Hepatocyte (in vitro differentiated cells): Measurements from ENCODE around the gene MTFR1L. TPM values are rescaled to one million over a fixed set of nuclear protein-coding genes. Genes with fewer than 3 reads are reported as not detected.

ENCODE experiments used
- DNase-seq: peaks from one replicate; pipeline ENCODE4 v3.0.0-alpha.2; 2016; ENCODE audit warnings: low spot score
- H2AFZ ChIP-seq: fragments of 200-600 bp; sonication (generic); 2 replicates; pipeline ENCODE4 v1.6.0; 2016; ENCODE audit warnings: antibody characterized with exemption, mild to moderate bottlenecking
- H3K27ac ChIP-seq: fragments of 200-600 bp; sonication (generic); 2 replicates; pipeline ENCODE4 v1.5.1; 2016; ENCODE audit warnings: mild to moderate bottlenecking
- H3K27me3 ChIP-seq: fragments of 200-600 bp; sonication (generic); 2 replicates; pipeline ENCODE4 v1.6.1; 2016
- H3K36me3 ChIP-seq: fragments of 200-600 bp; sonication (generic); replicated peaks from 2 replicates; pipeline ENCODE4 v1.5.1; 2016; ENCODE audit warnings: low read depth; ENCODE audit not compliant: insufficient read depth
- H3K4me1 ChIP-seq: fragments of 200-600 bp; sonication (generic); 2 replicates; pipeline ENCODE4 v1.5.1; 2016; ENCODE audit warnings: mild to moderate bottlenecking, moderate library complexity; ENCODE audit not compliant: insufficient read depth
- H3K4me2 ChIP-seq: fragments of 200-600 bp; sonication (generic); 2 replicates; pipeline ENCODE4 v1.6.0; 2016
- H3K4me3 ChIP-seq: fragments of 200-600 bp; sonication (generic); 2 replicates; pipeline ENCODE4 v1.5.1; 2016; ENCODE audit warnings: mild to moderate bottlenecking
- H3K79me2 ChIP-seq: fragments of 200-600 bp; sonication (generic); 2 replicates; pipeline ENCODE4 v1.6.0; 2017; ENCODE audit warnings: mild to moderate bottlenecking
- H3K9me2 ChIP-seq: fragments of 200-600 bp; sonication (generic); replicated peaks from 2 replicates; pipeline ENCODE4 v1.6.0; 2017; ENCODE audit warnings: mild to moderate bottlenecking; ENCODE audit not compliant: insufficient read depth
- H3K9me3 ChIP-seq: fragments of 200-600 bp; sonication (generic); 2 replicates; pipeline ENCODE4 v1.5.1; 2016; ENCODE audit warnings: low read depth, mild to moderate bottlenecking
- H4K20me1 ChIP-seq: fragments of 200-600 bp; sonication (generic); 2 replicates; pipeline ENCODE4 v1.6.0; 2016; ENCODE audit warnings: mild to moderate bottlenecking; ENCODE audit not compliant: insufficient read depth, poor library complexity, severe bottlenecking
- EZH2 ChIP-seq: fragments of 200-600 bp; sonication (generic); IDR thresholded peaks from 2 replicates; pipeline ENCODE4 v1.6.1; 2016; ENCODE audit warnings: antibody characterized with exemption, mild to moderate bottlenecking, borderline replicate concordance
- EZH2phosphoT487 ChIP-seq: fragments of 200-600 bp; sonication (generic); IDR thresholded peaks from one replicate; pipeline ENCODE4 v1.6.1; 2018; ENCODE audit warnings: antibody characterized with exemption, mild to moderate bottlenecking, low read depth, moderate library complexity; ENCODE audit not compliant: unreplicated experiment, severe bottlenecking
- WGBS: methylation state at CpG from one replicate; pipeline ENCODE4 v1.1.6; 2016; ENCODE audit warnings: low lambda C conversion rate; ENCODE audit errors: missing lambda C conversion rate; 5-methylcytosine and 5-hydroxymethylcytosine counted together
- polyA plus RNA-seq: library from polyadenylated mRNA; unstranded; fragments of >200 nt; fragmentation: Nextera tagmentation; extraction: Ambion mirVana; gene quantifications from 2 replicates; pipeline ENCODE4 v1.2.1, GENCODE V29; 2016
- total RNA-seq: library from RNA; depleted of rRNA; stranded (reverse); fragments of >200 nt; gene quantifications from 2 replicates; pipeline ENCODE4 v1.2.3, GENCODE V29; 2014
- TF ChIP-seq, protein P1 (sequence below): fragments of 200-600 bp; sonication (generic); IDR thresholded peaks from 2 replicates; pipeline ENCODE4 v1.5.1; 2016; ENCODE audit warnings: antibody characterized with exemption, mild to moderate bottlenecking; ENCODE audit not compliant: poor library complexity

Gene MTFR1L
- total and polyA plus RNA-seq, 2 experiments from 2014 or later, result 62.6 to 103 TPM

GRCh38 chr1:25816112-25816718 lies 3.5 kb upstream of the MTFR1L start:
- no peak overlapping the region for H3K4me3 ChIP-seq
- H3K4me1 ChIP-seq, result peaks cover 19% of the 10 kb centered on the region
- H3K79me2 ChIP-seq, result peaks cover 11% of the 10 kb centered on the region
- H3K4me2 ChIP-seq, result no peak overlapping the region
- no peaks in the 10 kb centered on the region for H3K9me2 ChIP-seq
- no peak for TF ChIP-seq EZH2
- TF ChIP-seq, protein P1, sequence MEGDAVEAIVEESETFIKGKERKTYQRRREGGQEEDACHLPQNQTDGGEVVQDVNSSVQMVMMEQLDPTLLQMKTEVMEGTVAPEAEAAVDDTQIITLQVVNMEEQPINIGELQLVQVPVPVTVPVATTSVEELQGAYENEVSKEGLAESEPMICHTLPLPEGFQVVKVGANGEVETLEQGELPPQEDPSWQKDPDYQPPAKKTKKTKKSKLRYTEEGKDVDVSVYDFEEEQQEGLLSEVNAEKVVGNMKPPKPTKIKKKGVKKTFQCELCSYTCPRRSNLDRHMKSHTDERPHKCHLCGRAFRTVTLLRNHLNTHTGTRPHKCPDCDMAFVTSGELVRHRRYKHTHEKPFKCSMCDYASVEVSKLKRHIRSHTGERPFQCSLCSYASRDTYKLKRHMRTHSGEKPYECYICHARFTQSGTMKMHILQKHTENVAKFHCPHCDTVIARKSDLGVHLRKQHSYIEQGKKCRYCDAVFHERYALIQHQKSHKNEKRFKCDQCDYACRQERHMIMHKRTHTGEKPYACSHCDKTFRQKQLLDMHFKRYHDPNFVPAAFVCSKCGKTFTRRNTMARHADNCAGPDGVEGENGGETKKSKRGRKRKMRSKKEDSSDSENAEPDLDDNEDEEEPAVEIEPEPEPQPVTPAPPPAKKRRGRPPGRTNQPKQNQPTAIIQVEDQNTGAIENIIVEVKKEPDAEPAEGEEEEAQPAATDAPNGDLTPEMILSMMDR, result no peak
- TF ChIP-seq EZH2phosphoT487, result no peak
- WGBS, result 92% methylated on average over 15 of the region's 15 CpGs
- peaks cover 5% of the 10 kb centered on the region for H4K20me1 ChIP-seq
- no peak for DNase-seq
- no peaks in the 10 kb centered on the region for H3K36me3 ChIP-seq
- H3K27ac ChIP-seq, result no peak overlapping the region
- H3K27me3 ChIP-seq, result no peaks in the 10 kb centered on the region
- H2AFZ ChIP-seq, result no peak overlapping the region
- H3K9me3 ChIP-seq, result no peaks in the 10 kb centered on the region

DNA sequence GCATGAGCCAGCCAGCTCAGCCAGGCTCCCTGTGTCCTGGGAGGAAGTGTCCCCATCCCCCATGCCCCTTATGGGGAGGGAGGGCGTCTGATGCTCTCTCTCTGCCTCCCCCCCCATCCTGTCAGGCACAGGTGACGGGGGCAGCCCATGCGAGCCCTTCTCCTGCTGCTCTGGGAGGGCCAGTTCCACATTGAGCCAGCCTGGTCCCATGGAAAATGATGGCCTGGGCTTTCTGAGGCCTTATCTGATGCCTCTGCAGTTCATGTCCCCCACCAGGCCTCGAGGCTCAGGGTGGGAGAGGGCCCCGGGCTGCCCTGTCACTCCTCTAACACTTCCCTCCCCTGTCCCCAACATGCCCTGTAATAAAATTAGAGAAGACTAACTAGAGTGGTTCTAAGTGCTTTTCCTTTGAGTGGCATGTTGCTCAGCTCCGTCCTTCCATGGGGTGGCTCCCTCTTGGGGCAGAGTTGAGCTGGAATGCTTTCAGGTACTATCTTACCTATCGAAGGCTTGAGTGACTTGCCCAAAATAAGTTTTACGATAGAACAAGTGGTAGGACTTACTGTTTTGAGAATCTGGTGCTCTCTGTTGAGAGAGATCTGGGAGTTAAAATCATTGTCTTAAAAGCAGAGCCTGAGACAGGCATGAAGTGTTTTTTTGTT lies 1.8 kb upstream of the MTFR1L start:
- H3K9me3 ChIP-seq, result no peaks in the 10 kb centered on the region
- peak; percentile 55 for DNase-seq
- H3K27me3 ChIP-seq, result no peaks in the 10 kb centered on the region
- H4K20me1 ChIP-seq, result peaks cover 12% of the 10 kb centered on the region
- H3K36me3 ChIP-seq, result no peaks in the 10 kb centered on the region
- peak overlapping the region; percentile 93 for H3K4me2 ChIP-seq
- no peak overlapping the region for H3K4me3 ChIP-seq
- peaks cover 21% of the 10 kb centered on the region for H3K4me1 ChIP-seq
- H3K79me2 ChIP-seq, result peaks cover 27% of the 10 kb centered on the region
- no peak overlapping the region for H2AFZ ChIP-seq
- H3K27ac ChIP-seq, result peak overlapping the region; percentile 90
- no peaks in the 10 kb centered on the region for H3K9me2 ChIP-seq
- no peak for TF ChIP-seq EZH2phosphoT487
- TF ChIP-seq, protein P1, result peak; percentile 35
- 42% methylated on average over 8 of the region's 8 CpGs for WGBS

- Histone ChIP-seq H2AFZ (no peak overlapping the region), H4K20me1 (peaks cover 12% of the 10 kb centered on the region), H3K4me1 (peaks cover 21% of the 10 kb centered on the region), H3K27me3 (no peaks in the 10 kb centered on the region), H3K4me2 (peak overlapping the region; percentile 93), H3K27ac (peak overlapping the region; percentile 90), H3K36me3 (no peaks in the 10 kb centered on the region), H3K79me2 (peaks cover 33% of the 10 kb centered on the region), H3K9me2 (no peaks in the 10 kb centered on the region), H3K4me3 (no peak overlapping the region), H3K9me3 (no peaks in the 10 kb centered on the region)
- no peak for TF ChIP-seq EZH2phosphoT487
- TF ChIP-seq, protein P1, result no peak
- no peak for TF ChIP-seq EZH2
- DNase-seq, result no peak
- WGBS, result 70% methylated on average over 6 of the region's 6 CpGs
These were observed 1.2 kb upstream of the MTFR1L start for GRCh38 chr1:25818569-25818968.
